GM19240 (cell line): ENCODE results near the gene ARHGEF19.
"Not testable (repeated sequence)": the region's sequence is repeated elsewhere in the genome, so short reads cannot be mapped to it uniquely, and the experiment has no call there.

ENCODE experiments used
- DNase-seq: peaks from one replicate; pipeline ENCODE4 v3.0.0; 2011; ENCODE audit warnings: low spot score; ENCODE audit not compliant: insufficient read length

Gene ARHGEF19

DNA sequence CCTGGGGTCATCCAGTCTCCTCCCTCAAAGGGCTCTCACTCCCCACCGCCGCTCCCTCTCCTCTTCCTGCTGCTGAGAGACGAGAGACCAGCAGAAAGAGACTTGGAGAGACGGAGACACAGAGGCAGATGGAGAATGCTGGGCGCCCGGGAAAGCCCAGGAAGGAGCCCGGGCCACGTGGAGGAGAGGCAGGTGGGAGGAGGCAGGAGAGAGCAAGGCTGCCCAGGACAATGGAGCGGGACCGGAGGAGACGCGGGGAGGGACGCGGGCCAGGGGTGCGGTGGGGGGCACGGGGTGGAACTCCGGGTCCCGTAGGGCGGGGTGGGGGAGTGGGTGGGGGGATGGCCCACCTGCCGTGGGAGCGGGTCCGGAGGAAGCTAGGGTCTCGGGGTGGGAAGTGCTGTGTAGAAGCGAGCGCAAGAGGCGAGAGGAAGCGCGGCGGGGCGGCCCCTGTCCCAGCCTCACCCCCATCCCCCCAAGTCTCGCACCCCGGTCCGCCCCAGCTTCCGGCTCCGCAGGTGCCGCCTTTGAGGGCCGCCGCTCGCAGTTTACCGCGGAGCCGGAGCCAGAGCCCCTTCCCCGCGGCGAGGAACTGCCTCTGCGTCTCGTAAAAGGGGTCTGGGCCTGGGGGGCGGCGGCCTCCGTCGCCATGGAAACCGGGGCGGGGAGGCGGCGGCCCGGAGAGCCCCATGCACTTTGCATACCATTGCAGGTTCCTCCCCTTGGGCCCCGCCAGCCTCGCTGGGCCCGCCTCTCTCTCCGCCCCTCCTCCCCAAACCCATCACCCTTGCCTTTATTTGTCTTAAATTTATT is 44.9 kb downstream of the ARHGEF19 start:
- DNase-seq, result peak; percentile 76

DNA sequence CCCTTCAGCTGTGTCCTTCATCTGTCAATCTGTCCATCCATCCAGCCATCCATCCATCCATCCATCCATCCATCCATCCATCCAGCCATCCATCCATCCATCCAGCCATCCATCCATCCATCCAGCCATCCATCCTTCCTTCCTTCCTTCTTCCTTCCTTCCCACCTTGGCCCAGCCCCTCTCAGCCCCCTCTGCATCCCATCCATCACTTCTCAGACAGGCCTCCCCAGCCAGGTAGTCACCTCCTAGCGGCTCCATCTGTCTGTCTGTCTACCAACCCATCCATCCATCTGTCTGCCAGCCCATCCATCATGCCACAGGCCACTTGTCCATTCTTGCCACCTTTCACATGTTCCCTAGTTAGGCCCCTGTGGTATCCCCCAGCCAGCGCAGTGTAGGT is 46.3 kb downstream of the ARHGEF19 start:
- no peak for DNase-seq

GRCh38 chr1:16165548-16165947 is 46.9 kb downstream of the ARHGEF19 start:
- DNase-seq, result no peak

DNA sequence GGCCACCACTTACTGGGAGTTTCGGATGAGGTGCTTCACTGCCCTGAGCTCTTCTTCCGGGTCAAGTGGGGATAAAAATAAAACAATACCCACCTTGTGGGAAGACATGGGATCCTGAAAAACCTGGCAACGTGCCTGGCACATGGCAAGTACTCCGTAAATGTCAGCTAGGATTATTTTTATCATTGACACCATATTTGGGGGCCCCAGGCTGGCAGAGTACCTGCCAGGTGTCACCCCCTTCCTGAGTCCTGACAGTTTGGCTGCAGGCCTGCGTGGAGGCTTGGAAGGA is 47.4 kb downstream of the ARHGEF19 start:
- DNase-seq, result no peak

DNA sequence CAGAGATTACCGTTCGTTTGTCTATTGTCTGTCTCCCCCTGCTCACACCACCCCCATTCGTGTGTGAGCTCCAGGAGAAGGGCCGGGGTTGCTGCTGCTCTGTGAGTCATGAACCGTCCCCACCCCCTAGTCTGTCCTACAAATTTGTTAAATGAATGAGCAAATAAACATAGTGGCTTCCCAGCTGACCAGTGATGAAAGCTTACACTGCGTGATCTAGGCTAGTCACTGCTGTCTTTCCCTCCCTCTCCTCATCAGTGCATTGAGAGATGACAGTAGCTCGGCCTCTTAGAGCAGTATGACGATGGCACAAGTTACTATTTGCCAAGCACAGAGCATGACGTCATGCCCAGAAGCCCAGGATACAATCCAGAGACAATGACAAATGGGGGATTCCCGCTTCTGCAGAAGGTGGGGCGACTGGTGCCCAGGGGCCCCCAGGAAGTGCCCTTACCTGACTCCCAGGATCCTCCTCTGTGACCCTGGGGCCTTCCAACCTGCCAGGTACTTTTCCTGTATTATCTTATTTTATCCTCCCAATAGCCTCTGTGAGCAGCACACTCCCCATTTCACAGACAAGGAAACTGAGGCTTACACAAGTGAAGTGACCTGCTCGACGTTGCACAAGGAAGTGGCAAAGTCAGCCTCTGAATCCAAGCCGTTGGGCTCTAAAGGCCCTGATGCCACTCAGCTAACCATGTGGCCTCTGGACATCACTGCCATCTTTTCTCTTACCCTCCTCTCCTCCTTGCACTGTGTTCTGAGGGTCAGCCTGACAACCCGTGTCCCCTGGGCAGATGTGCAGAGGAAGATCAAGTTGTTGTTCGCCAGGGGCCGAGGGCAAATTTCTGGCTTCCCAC is 48.0 kb downstream of the ARHGEF19 start:
- no peak for DNase-seq

DNA sequence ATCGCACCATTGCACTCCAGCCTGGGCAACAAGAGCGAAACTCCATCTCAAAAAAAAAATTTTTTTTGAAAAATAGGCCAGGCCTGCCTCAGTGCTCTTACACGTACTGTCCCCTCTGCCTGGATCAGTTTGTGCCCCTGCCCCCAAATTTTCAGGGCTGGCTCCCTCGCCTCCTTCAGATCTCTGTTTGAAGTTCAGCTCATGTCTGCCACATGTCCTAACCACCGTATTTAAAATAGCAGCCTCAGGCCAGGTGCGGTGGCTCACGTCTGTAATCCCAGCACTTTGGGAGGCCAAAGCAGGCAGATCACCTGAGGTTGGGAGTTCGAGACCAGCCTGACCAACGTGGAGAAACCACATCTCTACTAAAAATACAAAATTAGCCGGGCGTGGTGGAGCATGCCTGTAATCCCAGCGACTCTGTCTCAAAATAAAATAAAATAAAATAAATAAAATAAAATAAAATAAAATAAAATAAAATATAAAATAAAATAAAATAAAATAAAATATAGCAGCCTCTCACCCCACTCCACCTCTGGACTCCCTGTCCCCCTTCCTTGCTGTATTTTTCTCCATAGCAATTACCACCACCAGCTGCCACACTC is 48.7 kb downstream of the ARHGEF19 start:
- not testable (repeated sequence) for DNase-seq

DNA sequence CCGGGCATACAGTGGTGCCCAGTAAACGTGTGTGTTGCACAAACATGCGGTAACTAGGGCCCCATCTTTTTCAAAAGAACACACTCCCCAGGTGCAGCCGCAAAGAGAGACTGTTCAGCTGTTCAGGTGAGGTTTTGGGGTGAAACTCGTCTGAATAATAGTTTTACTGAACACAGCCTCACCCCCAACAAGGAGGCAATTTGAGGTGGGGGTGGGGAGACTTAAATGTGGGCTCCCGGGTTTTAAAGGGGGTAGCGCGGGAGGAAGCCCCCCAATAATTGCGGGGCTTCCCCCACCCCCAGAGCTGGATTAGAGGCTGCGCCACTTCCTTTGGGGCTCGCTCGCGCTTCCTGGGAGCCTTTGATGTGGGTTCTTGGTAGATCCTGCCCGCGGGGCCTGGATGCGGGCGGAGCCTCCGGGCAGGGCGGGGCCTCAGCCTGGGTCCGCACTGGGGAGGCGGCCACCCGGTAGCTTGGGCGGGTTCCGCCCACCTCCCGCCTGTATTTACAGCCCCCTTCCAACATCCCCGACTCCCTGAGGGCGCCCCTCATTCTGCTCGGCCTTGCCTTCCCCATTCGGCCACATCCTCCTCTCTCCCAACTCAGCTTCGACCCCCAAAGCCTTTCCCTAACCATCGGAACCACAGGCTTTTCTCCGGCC is 50.2 kb downstream of the ARHGEF19 start:
- DNase-seq, result no peak

DNA sequence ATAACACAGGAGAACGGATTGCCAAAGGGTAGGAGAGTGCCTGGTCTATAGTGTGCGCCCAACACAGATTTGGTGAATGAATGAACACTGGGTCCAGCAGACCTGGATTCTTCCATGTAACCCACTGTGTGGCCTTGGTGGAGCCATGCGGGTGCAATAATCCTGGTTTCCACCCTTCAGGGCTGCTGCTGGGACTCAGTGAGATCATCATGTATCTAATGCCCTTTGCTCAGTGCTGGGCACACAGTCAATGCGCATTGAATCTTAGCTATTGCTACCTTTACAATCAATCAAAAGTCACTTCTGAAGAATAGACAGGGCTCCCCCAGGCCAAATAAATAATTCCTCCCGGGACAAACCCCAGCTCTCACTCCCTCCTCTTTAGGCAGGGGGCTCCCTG is 50.7 kb downstream of the ARHGEF19 start:
- no peak for DNase-seq

- no peak for DNase-seq
Measured at GRCh38 chr1:16158993-16159831, 53.2 kb downstream of the ARHGEF19 start.

- no peak for DNase-seq
Measured at GRCh38 chr1:16158025-16158424, 54.4 kb downstream of the ARHGEF19 start.

GRCh38 chr1:16156848-16157495 is 55.5 kb downstream of the ARHGEF19 start:
- DNase-seq, result no peak

DNA sequence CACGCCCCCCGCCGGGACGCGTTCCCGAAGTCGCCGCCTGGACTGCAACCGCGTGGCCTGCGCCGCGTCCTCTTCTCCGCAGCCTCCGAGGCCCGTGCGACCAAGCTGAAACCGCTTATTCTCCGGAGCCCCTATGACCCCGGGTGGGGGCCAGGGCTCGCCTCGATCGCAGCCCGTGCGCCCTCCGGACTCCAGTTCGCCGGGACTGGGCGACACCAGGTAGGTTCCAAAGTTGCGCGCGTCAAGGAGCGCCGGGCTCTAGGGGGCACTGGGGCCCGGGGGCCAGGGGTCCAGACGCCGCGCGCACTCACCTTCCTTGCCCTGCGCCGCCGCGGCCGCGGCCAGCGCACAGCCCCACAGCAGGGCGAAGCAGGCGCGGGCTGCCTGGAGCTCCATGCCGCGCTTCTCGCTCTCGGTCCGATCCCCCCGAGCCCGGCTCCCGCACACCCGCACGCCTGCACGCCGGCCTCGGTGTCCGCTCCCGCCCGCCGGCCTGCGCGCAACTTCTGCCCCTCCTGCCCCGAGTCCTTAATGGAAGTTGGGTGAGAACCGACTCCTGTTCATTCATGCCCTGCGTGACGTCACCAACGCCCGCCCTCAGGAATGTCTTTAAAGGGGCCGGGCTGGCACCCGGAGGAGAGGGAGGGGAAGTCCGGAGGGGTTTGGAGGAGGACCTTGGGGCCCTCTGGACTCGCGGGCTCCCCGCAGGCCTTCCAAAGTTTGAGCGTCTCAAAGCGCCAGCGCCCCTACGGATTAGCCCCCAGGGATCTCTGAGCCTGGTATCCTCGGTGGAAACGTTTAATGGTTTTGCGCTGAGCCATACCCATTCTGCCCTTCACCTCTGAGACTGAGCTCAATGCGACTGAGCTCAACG is 56.7 kb downstream of the ARHGEF19 start, which contains the start of gene EPHA2:
EPHA2 (minus strand) TSS at position 533 of the 874 bp plus-strand sequence; CDS start at position 396, 137 bp downstream.
- no peak for DNase-seq

DNA sequence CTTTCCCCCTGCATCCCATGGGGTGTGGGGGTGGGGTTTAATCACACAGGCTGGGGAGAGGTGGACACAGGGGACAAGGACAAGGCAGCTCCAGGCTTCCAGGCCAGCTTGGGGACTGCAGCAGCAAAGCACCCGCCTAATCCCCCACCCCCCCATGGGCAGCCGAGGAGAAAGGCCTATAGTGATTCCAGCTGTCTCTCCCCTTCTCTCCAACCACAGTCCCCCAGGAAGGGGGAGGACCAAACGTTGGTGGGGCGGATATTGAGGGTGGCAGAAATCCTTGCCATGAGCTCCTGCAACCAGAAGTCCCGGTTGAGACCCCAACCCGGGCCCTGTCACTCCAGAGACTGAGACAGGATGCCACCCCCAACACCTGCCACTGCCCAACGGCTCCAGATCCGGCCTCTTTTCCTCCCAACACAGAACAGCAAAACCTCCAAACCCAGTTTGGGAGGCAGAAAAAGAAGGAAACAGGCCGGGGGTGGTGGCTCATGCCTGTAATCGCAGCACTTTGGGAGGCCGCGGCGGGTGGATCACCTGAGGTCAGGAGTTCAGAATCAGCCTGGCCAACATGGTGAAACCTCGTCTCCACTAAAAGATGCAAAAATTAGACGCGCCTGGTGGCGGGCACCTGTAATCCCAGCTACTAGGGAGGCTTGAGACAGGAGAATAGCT is 58.3 kb downstream of the ARHGEF19 start:
- DNase-seq, result no peak

GRCh38 chr1:16153096-16153998 is 59.1 kb downstream of the ARHGEF19 start:
- no peak for DNase-seq

DNA sequence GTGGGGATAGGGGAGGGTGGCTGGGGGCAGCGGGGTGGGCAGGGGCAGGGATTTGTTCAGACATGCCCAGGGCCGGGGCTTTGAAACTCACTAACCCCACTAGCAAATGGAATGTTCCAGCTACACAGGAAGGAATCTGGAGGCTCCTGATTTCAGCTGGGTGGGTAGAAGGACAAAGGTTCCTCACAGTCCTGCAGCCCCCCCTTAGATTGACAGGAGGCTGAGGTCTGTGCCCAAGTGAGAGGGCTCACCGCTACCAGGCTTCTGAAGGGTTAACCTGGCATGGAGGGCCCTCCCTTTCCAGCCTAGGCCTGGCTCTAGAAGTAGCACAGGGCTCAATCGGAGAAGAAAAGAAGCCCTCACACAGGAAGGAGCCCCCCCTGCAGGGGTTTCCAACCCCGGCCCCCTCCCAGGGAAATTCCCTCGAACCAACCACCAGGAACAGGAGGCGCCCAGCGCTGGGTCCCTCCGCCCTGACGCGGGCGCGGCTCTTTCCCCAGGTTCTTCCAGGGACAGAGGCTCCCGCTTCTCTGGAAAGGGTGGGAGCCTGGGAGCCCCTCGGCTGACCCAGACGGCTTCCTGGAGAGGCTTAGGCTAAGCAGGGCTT is 59.9 kb downstream of the ARHGEF19 start:
- no peak for DNase-seq

GRCh38 chr1:16151995-16152384 is 60.5 kb downstream of the ARHGEF19 start:
- no peak for DNase-seq
